ENCODE measurements around the gene TBC1D22A.

- no peak for TF ChIP-seq CTCF (IDR thresholded peaks at IDR 0.05; ENCODE audit: low read length)
- TF ChIP-seq EZH2 (optimal IDR thresholded peaks at IDR 0.05; ENCODE audit: low read depth, low read length) = no peak
These were observed 247.1 kb downstream of the TBC1D22A start for GRCh38 chr22:47009304-47010101.
